ENCODE data around the gene PBX4. TPM values are rescaled to one million over a fixed set of nuclear protein-coding genes. Genes with fewer than 3 reads are reported as not detected.

PBX4 gene
- total RNA-seq, 1 donor from 2014 or later, result 3.4 TPM

- TF ChIP-seq CTCF (IDR thresholded peaks at IDR 0.05), result no peak
- Histone ChIP-seq H3K4me1 (peaks cover 7% of the 10 kb centered on the region), H3K9me3 (no peaks in the 10 kb centered on the region), H3K36me3 (peaks cover 27% of the 10 kb centered on the region), H3K27me3 (no peaks in the 10 kb centered on the region), H3K4me3 (no peak overlapping the region), H3K27ac (no peak overlapping the region)
- intact Hi-C loops (cut with DNase I), result loop anchor here (5.0 to 10.0 kb wide), 2 partner anchors 112 to 424 kb away; partner anchors contain the start of gene GMIP
- DNase-seq, result no peak
- no peak for ATAC-seq
Observed at GRCh38 chr19:19530423-19530804, 88.1 kb downstream of the PBX4 start.

- no peak for TF ChIP-seq CTCF (IDR thresholded peaks at IDR 0.05)
- intact Hi-C loops (cut with DNase I), result loop anchor here (5.0 to 10.0 kb wide), 2 partner anchors 112 to 425 kb away; partner anchors contain the start of gene GMIP
- DNase-seq (no peak), ATAC-seq (no peak)
- peaks cover 27% of the 10 kb centered on the region for H3K36me3 ChIP-seq
- H3K27me3 ChIP-seq, result no peaks in the 10 kb centered on the region
- no peak overlapping the region for H3K4me3 ChIP-seq
- H3K4me1 ChIP-seq, result peaks cover 7% of the 10 kb centered on the region
- no peak overlapping the region for H3K27ac ChIP-seq
- no peaks in the 10 kb centered on the region for H3K9me3 ChIP-seq
Observed at GRCh38 chr19:19529783-19530422, 88.6 kb downstream of the PBX4 start.

- H3K36me3 ChIP-seq, result peaks cover 34% of the 10 kb centered on the region
- DNase-seq (no peak), ATAC-seq (no peak)
- H3K9me3 ChIP-seq, result no peaks in the 10 kb centered on the region
- intact Hi-C loops (cut with DNase I), result no loop called here
- H3K27ac ChIP-seq, result no peak within 1 kb of the TSS
- peaks cover 7% of the 10 kb centered on the region for H3K4me1 ChIP-seq
- H3K4me3 ChIP-seq, result no peak within 1 kb of the TSS
- TF ChIP-seq CTCF (IDR thresholded peaks at IDR 0.05), result no peak
- H3K27me3 ChIP-seq, result no peaks in the 10 kb centered on the region
Observed at GRCh38 chr19:19528721-19529490, 89.6 kb downstream of the PBX4 start, which contains the start of gene YJEFN3. TSS of gene YJEFN3 (plus strand) at chr19:19528911. CDS start at chr19:19528933, 22 bp downstream.

GRCh38 chr19:19527674-19528625, 90.5 kb downstream of the PBX4 start:
- DNase-seq, result no peak
- no peak overlapping the region for H3K27ac ChIP-seq
- peaks cover 7% of the 10 kb centered on the region for H3K4me1 ChIP-seq
- H3K27me3 ChIP-seq, result no peaks in the 10 kb centered on the region
- intact Hi-C loops (cut with DNase I), result no loop called here
- H3K9me3 ChIP-seq, result no peaks in the 10 kb centered on the region
- peaks cover 41% of the 10 kb centered on the region for H3K36me3 ChIP-seq
- no peak overlapping the region for H3K4me3 ChIP-seq
- TF ChIP-seq CTCF (IDR thresholded peaks at IDR 0.05), result no peak
- ATAC-seq, result no peak

GRCh38 chr19:19527371-19527656, 91.2 kb downstream of the PBX4 start:
- Histone ChIP-seq H3K4me3 (no peak overlapping the region), H3K27ac (no peak overlapping the region), H3K9me3 (no peaks in the 10 kb centered on the region), H3K4me1 (peaks cover 4% of the 10 kb centered on the region), H3K27me3 (no peaks in the 10 kb centered on the region), H3K36me3 (peaks cover 41% of the 10 kb centered on the region)
- DNase-seq (no peak), ATAC-seq (no peak)
- TF ChIP-seq CTCF (IDR thresholded peaks at IDR 0.05), result no peak
- intact Hi-C loops (cut with DNase I), result no loop called here
